MM.1S (cell line): ENCODE results near the gene NMNAT2.

Experiments
- DNase-seq: peaks from one replicate; pipeline ENCODE4 v3.0.0-alpha.2; 2015
- H2AFZ ChIP-seq: fragments of 300-600 bp; sonication (generic); 2 replicates; pipeline ENCODE4 v1.6.0; 2016; ENCODE audit warnings: antibody characterized with exemption, low read length
- H3F3A ChIP-seq: fragments of 300-600 bp; sonication (generic); 2 replicates; pipeline ENCODE4 v1.6.1; 2016; ENCODE audit warnings: mild to moderate bottlenecking, antibody characterized with exemption, low read length, moderate library complexity, mixed read lengths; ENCODE audit not compliant: insufficient read depth
- H3K27ac ChIP-seq: fragments of 300-600 bp; sonication (generic); 2 replicates; pipeline ENCODE4 v1.5.1; 2016; ENCODE audit warnings: mild to moderate bottlenecking, low read length
- H3K27me3 ChIP-seq: fragments of 300-600 bp; sonication (generic); replicated peaks from 2 replicates; pipeline ENCODE4 v1.6.0; 2016; ENCODE audit warnings: low read length; ENCODE audit not compliant: insufficient read depth
- H3K36me3 ChIP-seq: fragments of 300-600 bp; sonication (generic); replicated peaks from 2 replicates; pipeline ENCODE4 v1.6.1; 2016; ENCODE audit warnings: mild to moderate bottlenecking, low read length, mixed read lengths; ENCODE audit not compliant: insufficient read depth
- H3K4me1 ChIP-seq: fragments of 300-600 bp; sonication (generic); 2 replicates; pipeline ENCODE4 v1.6.1; 2016; ENCODE audit warnings: low read length, mixed read lengths
- H3K4me2 ChIP-seq: fragments of 300-600 bp; sonication (generic); 2 replicates; pipeline ENCODE4 v1.6.0; 2016; ENCODE audit warnings: low read depth, low read length
- H3K4me3 ChIP-seq: fragments of 300-600 bp; sonication (generic); 2 replicates; pipeline ENCODE4 v1.5.1; 2016; ENCODE audit warnings: low read length, mixed read lengths
- H3K79me2 ChIP-seq: fragments of 300-600 bp; sonication (generic); 2 replicates; pipeline ENCODE4 v1.6.1; 2016; ENCODE audit warnings: mixed run types, low read length, mixed read lengths
- H3K9ac ChIP-seq: fragments of 300-600 bp; sonication (generic); 2 replicates; pipeline ENCODE4 v1.6.1; 2016; ENCODE audit warnings: low read length, mixed read lengths
- H3K9me2 ChIP-seq: fragments of 300-600 bp; sonication (generic); replicated peaks from 2 replicates; pipeline ENCODE4 v1.6.1; 2016; ENCODE audit warnings: mild to moderate bottlenecking, low read length, mixed read lengths; ENCODE audit not compliant: insufficient read depth
- H3K9me3 ChIP-seq: fragments of 300-600 bp; sonication (generic); replicated peaks from 2 replicates; pipeline ENCODE4 v1.6.1; 2016; ENCODE audit warnings: mild to moderate bottlenecking, low read length, mixed read lengths; ENCODE audit not compliant: insufficient read depth
- H4K20me1 ChIP-seq: fragments of 300-600 bp; sonication (generic); 2 replicates; pipeline ENCODE4 v1.6.1; 2016; ENCODE audit warnings: mild to moderate bottlenecking, low read length, moderate library complexity, mixed read lengths; ENCODE audit not compliant: insufficient read depth
- EZH2 ChIP-seq: fragments of 300-600 bp; sonication (generic); optimal IDR thresholded peaks from 2 replicates; pipeline ENCODE3; 2017; ENCODE audit warnings: low read depth, mild to moderate bottlenecking, antibody characterized with exemption, low read length, mixed read lengths
- EZH2phosphoT487 ChIP-seq: fragments of 300-600 bp; sonication (generic); IDR thresholded peaks from 2 replicates; pipeline ENCODE4 v1.6.1; 2018; ENCODE audit warnings: antibody characterized with exemption, low read length
- TF ChIP-seq, protein P1 (sequence below): fragments of 300-600 bp; sonication (generic); IDR thresholded peaks from 2 replicates; pipeline ENCODE4 v1.5.1; 2016; ENCODE audit warnings: antibody characterized with exemption, low read length, mixed read lengths

NMNAT2 gene

DNA sequence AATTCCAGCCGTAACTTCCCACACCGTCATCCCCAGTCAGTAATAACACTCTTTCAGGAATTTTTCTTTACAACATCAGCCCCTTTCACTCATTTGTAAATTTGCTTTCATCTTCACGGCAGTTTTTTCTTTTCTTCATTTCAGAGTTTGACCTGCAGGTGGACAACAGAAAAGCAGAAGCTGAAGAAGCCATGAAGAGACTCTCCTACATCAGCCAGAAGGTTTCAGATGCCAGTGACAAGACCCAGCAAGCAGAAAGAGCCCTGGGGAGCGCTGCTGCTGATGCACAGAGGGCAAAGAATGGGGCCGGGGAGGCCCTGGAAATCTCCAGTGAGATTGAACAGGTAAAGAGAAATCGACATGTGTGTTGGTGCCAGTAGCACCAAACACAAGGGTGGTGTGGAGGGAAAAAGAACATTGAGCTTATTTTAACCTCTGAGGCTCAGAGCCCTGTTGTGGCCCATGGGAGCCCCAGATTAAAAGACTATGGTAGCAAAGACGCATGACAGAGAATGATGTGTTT, 178.9 kb downstream of the NMNAT2 start:
- Histone ChIP-seq H3K36me3 (no peaks in the 10 kb centered on the region), H3K9me2 (no peaks in the 10 kb centered on the region), H3K9ac (no peak overlapping the region), H3K4me2 (no peak overlapping the region), H3K9me3 (no peaks in the 10 kb centered on the region), H3K27me3 (no peaks in the 10 kb centered on the region), H3K79me2 (no peaks in the 10 kb centered on the region), H2AFZ (no peak overlapping the region), H3F3A (no peaks in the 10 kb centered on the region), H3K4me3 (no peak overlapping the region), H3K4me1 (no peaks in the 10 kb centered on the region), H4K20me1 (no peaks in the 10 kb centered on the region), H3K27ac (no peak overlapping the region)
- no peak for DNase-seq
- no peak for TF ChIP-seq EZH2
- no peak for TF ChIP-seq EZH2phosphoT487
- TF ChIP-seq, protein P1, sequence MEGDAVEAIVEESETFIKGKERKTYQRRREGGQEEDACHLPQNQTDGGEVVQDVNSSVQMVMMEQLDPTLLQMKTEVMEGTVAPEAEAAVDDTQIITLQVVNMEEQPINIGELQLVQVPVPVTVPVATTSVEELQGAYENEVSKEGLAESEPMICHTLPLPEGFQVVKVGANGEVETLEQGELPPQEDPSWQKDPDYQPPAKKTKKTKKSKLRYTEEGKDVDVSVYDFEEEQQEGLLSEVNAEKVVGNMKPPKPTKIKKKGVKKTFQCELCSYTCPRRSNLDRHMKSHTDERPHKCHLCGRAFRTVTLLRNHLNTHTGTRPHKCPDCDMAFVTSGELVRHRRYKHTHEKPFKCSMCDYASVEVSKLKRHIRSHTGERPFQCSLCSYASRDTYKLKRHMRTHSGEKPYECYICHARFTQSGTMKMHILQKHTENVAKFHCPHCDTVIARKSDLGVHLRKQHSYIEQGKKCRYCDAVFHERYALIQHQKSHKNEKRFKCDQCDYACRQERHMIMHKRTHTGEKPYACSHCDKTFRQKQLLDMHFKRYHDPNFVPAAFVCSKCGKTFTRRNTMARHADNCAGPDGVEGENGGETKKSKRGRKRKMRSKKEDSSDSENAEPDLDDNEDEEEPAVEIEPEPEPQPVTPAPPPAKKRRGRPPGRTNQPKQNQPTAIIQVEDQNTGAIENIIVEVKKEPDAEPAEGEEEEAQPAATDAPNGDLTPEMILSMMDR = no peak; the same call in 1 of the 2 replicates

DNA sequence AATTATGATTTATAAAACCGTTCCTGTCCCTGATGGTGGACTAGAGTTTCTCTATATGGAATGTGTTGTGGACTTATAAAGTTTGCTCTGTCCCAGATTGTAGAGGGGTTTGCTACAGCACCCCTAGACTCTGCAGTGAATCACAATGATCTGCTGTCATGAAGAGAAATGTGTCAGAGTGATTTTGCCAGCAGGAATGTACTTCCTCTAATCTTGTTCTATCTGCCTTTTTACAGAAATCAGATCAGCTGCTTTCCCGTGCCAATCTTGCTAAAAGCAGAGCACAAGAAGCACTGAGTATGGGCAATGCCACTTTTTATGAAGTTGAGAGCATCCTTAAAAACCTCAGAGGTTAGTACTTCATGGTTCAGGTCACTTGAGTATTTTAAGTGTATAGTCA, 180.1 kb downstream of the NMNAT2 start:
- no peak overlapping the region for H3K4me2 ChIP-seq
- DNase-seq = no peak
- no peak overlapping the region for H3K27ac ChIP-seq
- no peaks in the 10 kb centered on the region for H3K9me3 ChIP-seq
- TF ChIP-seq, protein P1 = no peak
- TF ChIP-seq EZH2 (no peak), EZH2phosphoT487 (no peak)
- H3K9me2 ChIP-seq = no peaks in the 10 kb centered on the region
- H3K9ac ChIP-seq = no peak overlapping the region
- no peaks in the 10 kb centered on the region for H3F3A ChIP-seq
- H3K4me1 ChIP-seq = peaks cover 3% of the 10 kb centered on the region
- H3K27me3 ChIP-seq = no peaks in the 10 kb centered on the region
- H2AFZ ChIP-seq = no peak overlapping the region
- H3K79me2 ChIP-seq = no peaks in the 10 kb centered on the region
- H4K20me1 ChIP-seq = no peaks in the 10 kb centered on the region
- H3K4me3 ChIP-seq = no peak overlapping the region
- H3K36me3 ChIP-seq = no peaks in the 10 kb centered on the region

DNA sequence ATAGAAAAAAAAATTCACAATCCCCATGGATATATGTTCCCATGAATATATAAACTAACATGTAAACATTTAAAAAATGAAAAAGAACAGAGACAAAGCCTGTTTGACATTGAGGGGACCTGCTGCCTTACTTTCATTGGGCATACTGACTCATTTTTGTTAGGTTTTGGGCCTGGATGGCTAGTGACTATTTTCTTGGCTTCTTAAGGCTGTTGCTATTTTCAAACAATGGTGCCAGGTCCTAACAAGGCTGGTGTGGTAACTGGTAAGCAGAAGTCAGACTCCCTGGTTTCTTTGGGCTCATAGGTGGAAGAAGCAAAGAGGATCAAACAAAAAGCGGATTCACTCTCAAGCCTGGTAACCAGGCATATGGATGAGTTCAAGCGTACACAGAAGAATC, 181.1 kb downstream of the NMNAT2 start:
- DNase-seq = no peak
- H3K9me2 ChIP-seq = no peaks in the 10 kb centered on the region
- no peak overlapping the region for H3K9ac ChIP-seq
- no peak overlapping the region for H3K27ac ChIP-seq
- H3K9me3 ChIP-seq = no peaks in the 10 kb centered on the region
- H3K36me3 ChIP-seq = no peaks in the 10 kb centered on the region
- peaks cover 9% of the 10 kb centered on the region for H3K4me1 ChIP-seq
- H3K4me2 ChIP-seq = no peak overlapping the region
- H3K79me2 ChIP-seq = no peaks in the 10 kb centered on the region
- no peak overlapping the region for H3K4me3 ChIP-seq
- H3F3A ChIP-seq = no peaks in the 10 kb centered on the region
- TF ChIP-seq, protein P1 = no peak
- no peaks in the 10 kb centered on the region for H4K20me1 ChIP-seq
- H2AFZ ChIP-seq = no peak overlapping the region
- no peaks in the 10 kb centered on the region for H3K27me3 ChIP-seq
